Measurements from ENCODE around the gene AGMO.

- TF ChIP-seq CTCF (conservative IDR thresholded peaks at IDR 0.05; ENCODE audit: low read depth, low read length) (no peak), EZH2phosphoT487 (IDR thresholded peaks at IDR 0.05; ENCODE audit: borderline replicate concordance, low read length) (no peak), EZH2 (IDR thresholded peaks at IDR 0.05; ENCODE audit: low read length, unreplicated experiment) (no peak)
These were observed 119.9 kb downstream of the AGMO start for GRCh38 chr7:15441915-15442314.

Measured in PC-3 (cell line).